ENCODE measurements around the gene LPCAT1. TPM values are rescaled to one million over a fixed set of nuclear protein-coding genes. Genes with fewer than 3 reads are reported as not detected.

LPCAT1 gene
- total RNA-seq, 4 donors from 2014 or later: 10.4 to 13.2 (median 12.3) TPM

DNA sequence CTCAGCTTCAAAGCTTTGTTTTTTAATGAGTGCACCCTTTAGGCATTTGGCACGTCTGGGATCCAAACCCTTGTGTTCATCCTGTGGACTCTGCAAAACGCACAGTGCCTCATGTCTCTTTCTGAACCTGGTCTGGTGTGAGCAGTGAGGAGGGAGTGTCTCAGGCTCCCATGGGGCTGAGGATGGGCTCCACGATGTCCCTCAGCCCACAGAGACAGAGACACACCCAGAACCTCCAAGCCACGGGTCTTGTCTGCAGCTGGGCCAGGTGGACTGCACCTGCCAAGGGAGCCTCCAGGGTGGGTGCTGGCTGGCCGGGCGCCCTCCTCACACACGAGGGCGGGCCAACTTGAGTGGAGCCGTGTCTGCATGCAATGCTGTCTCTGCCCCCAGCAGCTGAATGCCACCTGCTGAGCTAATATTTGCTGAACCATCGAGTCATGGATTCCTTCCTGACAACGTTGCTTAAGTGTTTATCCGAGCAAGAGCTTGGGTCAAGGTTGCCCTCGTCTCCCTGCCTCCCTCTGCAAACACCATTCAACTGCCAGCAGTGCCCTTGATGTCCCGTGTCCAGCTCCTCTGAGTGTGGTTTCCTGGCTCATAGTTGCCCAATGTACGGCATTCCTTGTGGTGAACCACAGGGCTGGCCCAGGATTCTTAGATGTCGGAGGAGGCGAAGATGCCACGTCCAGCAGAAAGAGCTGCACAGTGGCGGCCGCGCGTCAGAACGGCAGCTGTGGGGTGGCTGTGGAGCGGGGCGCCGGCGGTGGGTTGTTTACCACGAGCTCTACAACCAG, 31.4 kb upstream of the LPCAT1 start:
- H3K4me3 ChIP-seq (ENCODE audit: low read depth, poor library complexity, severe bottlenecking): no peak overlapping the region
- peak in 1 of 2 donors; percentile 72 for DNase-seq (ENCODE audit: low spot score in 2 of 2)
- 57 to 61% methylated on average over 27 to 28 of the region's 28 CpGs for WGBS, 2 donors
- TF ChIP-seq, protein P1, sequence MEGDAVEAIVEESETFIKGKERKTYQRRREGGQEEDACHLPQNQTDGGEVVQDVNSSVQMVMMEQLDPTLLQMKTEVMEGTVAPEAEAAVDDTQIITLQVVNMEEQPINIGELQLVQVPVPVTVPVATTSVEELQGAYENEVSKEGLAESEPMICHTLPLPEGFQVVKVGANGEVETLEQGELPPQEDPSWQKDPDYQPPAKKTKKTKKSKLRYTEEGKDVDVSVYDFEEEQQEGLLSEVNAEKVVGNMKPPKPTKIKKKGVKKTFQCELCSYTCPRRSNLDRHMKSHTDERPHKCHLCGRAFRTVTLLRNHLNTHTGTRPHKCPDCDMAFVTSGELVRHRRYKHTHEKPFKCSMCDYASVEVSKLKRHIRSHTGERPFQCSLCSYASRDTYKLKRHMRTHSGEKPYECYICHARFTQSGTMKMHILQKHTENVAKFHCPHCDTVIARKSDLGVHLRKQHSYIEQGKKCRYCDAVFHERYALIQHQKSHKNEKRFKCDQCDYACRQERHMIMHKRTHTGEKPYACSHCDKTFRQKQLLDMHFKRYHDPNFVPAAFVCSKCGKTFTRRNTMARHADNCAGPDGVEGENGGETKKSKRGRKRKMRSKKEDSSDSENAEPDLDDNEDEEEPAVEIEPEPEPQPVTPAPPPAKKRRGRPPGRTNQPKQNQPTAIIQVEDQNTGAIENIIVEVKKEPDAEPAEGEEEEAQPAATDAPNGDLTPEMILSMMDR (IDR thresholded peaks at IDR 0.05): peak in 1 of 3 donors; percentile 12
- no peak for TF ChIP-seq POLR2A (IDR thresholded peaks at IDR 0.05)
- intact Hi-C loops (cut with DNase I; ENCODE audit: low total_unique reads): no loop called here

GRCh38 chr5:1554410-1554967, 30.7 kb upstream of the LPCAT1 start:
- intact Hi-C loops (cut with DNase I; ENCODE audit: low total_unique reads): no loop called here
- DNase-seq (ENCODE audit: low spot score in 2 of 2): peak in 1 of 2 donors; percentile 57
- no peak overlapping the region for H3K4me3 ChIP-seq (ENCODE audit: low read depth, poor library complexity, severe bottlenecking)
- TF ChIP-seq, protein P1 (IDR thresholded peaks at IDR 0.05): no peak
- no peak for TF ChIP-seq POLR2A (IDR thresholded peaks at IDR 0.05)
- 84 to 85% methylated on average over 11 of the region's 11 CpGs for WGBS, 2 donors

DNA sequence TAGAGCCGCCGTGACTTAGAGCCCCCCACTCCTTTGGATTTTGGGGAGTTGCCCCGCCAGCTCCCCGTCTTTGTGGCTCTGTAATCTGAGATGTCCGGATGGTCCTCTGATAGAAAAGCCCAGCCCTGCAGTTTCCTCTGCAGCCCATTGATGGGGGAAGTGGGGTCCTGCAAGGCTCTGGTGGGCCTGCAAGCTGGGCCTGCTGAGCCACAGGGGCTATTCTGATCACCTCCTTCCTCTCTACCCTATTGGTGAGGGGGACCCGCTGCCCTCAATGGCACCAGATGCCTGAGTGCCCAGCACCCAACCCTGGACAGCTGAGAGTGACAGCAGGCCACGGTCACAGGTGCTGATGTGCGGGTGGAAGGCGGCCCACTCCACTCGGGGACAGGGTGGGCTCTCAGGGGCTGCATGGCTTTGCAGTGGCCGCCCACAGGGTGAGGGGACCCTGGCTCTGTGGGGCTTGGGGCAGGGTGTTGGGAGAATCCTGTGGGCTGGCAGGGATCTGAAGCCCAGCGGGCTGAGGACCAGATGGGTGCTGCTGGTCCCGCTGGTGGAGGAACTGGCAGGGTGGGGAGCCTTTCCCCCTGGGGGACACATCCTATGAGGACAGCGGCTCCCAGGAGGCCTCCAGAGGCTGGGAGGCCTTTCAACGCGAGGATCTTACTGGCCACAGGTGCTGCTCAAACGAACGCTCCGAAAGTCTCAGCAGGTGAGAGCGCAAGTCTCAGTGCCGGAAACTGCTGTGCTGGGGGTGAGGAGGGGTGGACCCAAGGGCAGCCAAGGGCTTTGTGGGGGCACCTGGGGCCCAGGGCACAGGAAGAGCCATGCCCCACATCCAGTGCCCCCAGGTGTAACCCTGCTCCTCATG, 30.0 kb upstream of the LPCAT1 start:
- DNase-seq (ENCODE audit: low spot score in 2 of 2): peak in 1 of 2 donors; percentile 70
- TF ChIP-seq POLR2A (IDR thresholded peaks at IDR 0.05): no peak
- TF ChIP-seq, protein P1 (IDR thresholded peaks at IDR 0.05): no peak
- WGBS, 2 donors: 92 to 96% methylated on average over 13 to 20 of the region's 21 CpGs
- H3K4me3 ChIP-seq (ENCODE audit: low read depth, poor library complexity, severe bottlenecking): no peak overlapping the region
- intact Hi-C loops (cut with DNase I; ENCODE audit: low total_unique reads): no loop called here

DNA sequence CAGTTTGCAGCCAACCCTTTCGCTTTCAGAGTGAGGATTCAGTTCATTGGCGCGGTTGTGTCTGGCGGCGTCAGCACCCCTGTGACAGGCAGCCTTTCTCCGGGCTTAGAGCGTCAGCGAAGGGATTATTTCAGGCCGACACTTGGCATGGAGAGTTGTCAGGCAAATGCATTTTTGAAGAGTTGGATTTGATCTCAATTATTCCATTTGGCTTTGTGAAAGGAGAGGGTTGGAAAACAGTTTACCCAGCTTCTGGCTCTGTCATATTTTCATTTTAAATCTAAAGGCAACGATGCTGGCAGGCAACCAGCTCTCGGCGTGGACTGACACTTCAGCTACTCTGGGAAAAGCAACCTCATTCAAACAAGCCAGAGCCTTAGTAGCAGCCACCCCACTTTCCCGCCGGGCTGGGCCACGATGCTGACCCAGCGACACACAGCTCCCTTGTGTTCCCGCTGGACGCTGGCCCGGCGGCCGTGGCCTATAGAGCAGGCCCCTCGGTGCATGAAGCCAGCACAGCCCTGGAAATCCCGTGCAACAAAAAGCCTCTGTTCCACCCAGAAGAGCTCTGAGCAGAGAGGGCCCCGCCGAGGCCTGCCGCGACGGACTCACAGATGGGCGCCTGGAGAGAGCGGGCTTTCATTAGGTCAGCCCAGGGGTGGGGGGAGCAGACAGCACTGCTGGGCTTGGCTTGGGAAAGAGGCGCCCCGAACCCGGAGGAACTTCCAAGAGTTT, 28.9 kb upstream of the LPCAT1 start:
- intact Hi-C loops (cut with DNase I; ENCODE audit: low total_unique reads): no loop called here
- no peak for TF ChIP-seq POLR2A (IDR thresholded peaks at IDR 0.05)
- TF ChIP-seq, protein P1 (IDR thresholded peaks at IDR 0.05): no peak
- 32 to 39% methylated on average over 27 to 30 of the region's 33 CpGs for WGBS, 2 donors
- peak; percentile 13 to 86 for DNase-seq (ENCODE audit: low spot score in 2 of 2)
- no peak overlapping the region for H3K4me3 ChIP-seq (ENCODE audit: low read depth, poor library complexity, severe bottlenecking)

Measured in lower leg skin (tissue), 4 donors.